ENCODE measurements around the gene IMPA2.

GRCh38 chr18:12034241-12035100 lies 53.2 kb downstream of the IMPA2 start:
- no peak for TF ChIP-seq TARDBP (IDR thresholded peaks at IDR 0.05)
- no peak for TF ChIP-seq SP1 (IDR thresholded peaks at IDR 0.05)
- TF ChIP-seq FOXA1 (IDR thresholded peaks at IDR 0.05): no peak
- TF ChIP-seq HDGF (IDR thresholded peaks at IDR 0.05; ENCODE audit: borderline replicate concordance): no peak
- TF ChIP-seq LEF1 (IDR thresholded peaks at IDR 0.05; ENCODE audit: borderline replicate concordance): no peak
- no peak for TF ChIP-seq NFRKB (IDR thresholded peaks at IDR 0.05)
- no peak for TF ChIP-seq ARNT (IDR thresholded peaks at IDR 0.05)
- no peak for TF ChIP-seq FOXM1 (IDR thresholded peaks at IDR 0.05; ENCODE audit: borderline replicate concordance)
- TF ChIP-seq CTBP1 (IDR thresholded peaks at IDR 0.05; ENCODE audit: borderline replicate concordance): no peak
- no peak for TF ChIP-seq FOXK2 (IDR thresholded peaks at IDR 0.05)
- no peak for TF ChIP-seq SUZ12 (IDR thresholded peaks at IDR 0.05)
- no peak for TF ChIP-seq ZNF384 (IDR thresholded peaks at IDR 0.05)

Measured in HEK293T (cell line).